Left ventricle myocardium superior (tissue), 1 donor: ENCODE data around the gene NOD2. TPM values are rescaled to one million over a fixed set of nuclear protein-coding genes. Genes with fewer than 3 reads are reported as not detected.

Source experiments
- ATAC-seq: fragments of 200-7000 bp; cut with Tn5 transposase; one replicate; pipeline ENCODE4 v1.9.1; 2020; ENCODE audit warnings: mild to moderate bottlenecking, moderate library complexity
- DNase-seq: peaks from one replicate; pipeline ENCODE4 v3.0.0-alpha.2; 2020
- intact Hi-C: fragments of 100-400 bp; cut with micrococcal nuclease; formaldehyde crosslinking; loops from one replicate; pipeline ENCODE4 v1.11.0; 2022
- total RNA-seq: library from RNA; stranded (reverse); fragmentation: NEBNext Ultra II Directional; extraction: Animal tissue kit (Norgen Biotek cat#: 25700); gene quantifications from one replicate; pipeline ENCODE4 v1.2.1, GENCODE V29; 2021
- donor health status: DM: no; HTN: yes; CAD: no; lungs with severe emphysema.

NOD2 gene
- total RNA-seq, 1 donor from 2014 or later = 0.45 TPM

- peak; percentile 47 for ATAC-seq
- no peak for DNase-seq
- intact Hi-C loops = no loop called here
Measured at GRCh38 chr16:50709061-50709684, 15.8 kb downstream of the NOD2 start.

- intact Hi-C loops = no loop called here
- DNase-seq (no peak), ATAC-seq (no peak)
Measured at GRCh38 chr16:50709980-50710379, 16.6 kb downstream of the NOD2 start.

GRCh38 chr16:50711040-50711439 lies 17.6 kb downstream of the NOD2 start:
- no peak for ATAC-seq
- intact Hi-C loops = no loop called here
- no peak for DNase-seq

- peak; percentile 91 for ATAC-seq
- intact Hi-C loops = no loop called here
- DNase-seq = peak; percentile 86
Measured at GRCh38 chr16:50711862-50712559, 18.6 kb downstream of the NOD2 start.

GRCh38 chr16:50712560-50712898 lies 19.1 kb downstream of the NOD2 start:
- intact Hi-C loops = no loop called here
- DNase-seq (no peak), ATAC-seq (no peak)

- intact Hi-C loops = no loop called here
- DNase-seq = no peak
- ATAC-seq = no peak
Measured at GRCh38 chr16:50712956-50713355, 19.6 kb downstream of the NOD2 start.

GRCh38 chr16:50717091-50717490 lies 23.7 kb downstream of the NOD2 start:
- no peak for DNase-seq
- ATAC-seq = no peak
- intact Hi-C loops = no loop called here

- DNase-seq (no peak), ATAC-seq (no peak)
- intact Hi-C loops = no loop called here
Measured at GRCh38 chr16:50717494-50717893, 24.1 kb downstream of the NOD2 start.

GRCh38 chr16:50718061-50718760 lies 24.8 kb downstream of the NOD2 start:
- intact Hi-C loops = no loop called here
- no peak for ATAC-seq
- DNase-seq = no peak

GRCh38 chr16:50718761-50719400 lies 25.5 kb downstream of the NOD2 start:
- ATAC-seq = no peak
- intact Hi-C loops = no loop called here

GRCh38 chr16:50719401-50720337 lies 26.3 kb downstream of the NOD2 start:
- intact Hi-C loops = no loop called here
- no peak for ATAC-seq
- DNase-seq = no peak

More at GRCh38 chr16:50718761-50719400, 25.5 kb downstream of the NOD2 start:
- DNase-seq = no peak

- no peak for ATAC-seq
- intact Hi-C loops = no loop called here
- no peak for DNase-seq
Measured at GRCh38 chr16:50721549-50722404, 28.4 kb downstream of the NOD2 start.

GRCh38 chr16:50722405-50722737 lies 29.0 kb downstream of the NOD2 start:
- ATAC-seq (no peak), DNase-seq (no peak)
- intact Hi-C loops = no loop called here

- DNase-seq = no peak
- intact Hi-C loops = no loop called here
- no peak for ATAC-seq
Measured at GRCh38 chr16:50722960-50723359, 29.6 kb downstream of the NOD2 start.

GRCh38 chr16:50724306-50724705 lies 30.9 kb downstream of the NOD2 start:
- DNase-seq = no peak
- intact Hi-C loops = no loop called here
- ATAC-seq = no peak

- intact Hi-C loops = no loop called here
- no peak for ATAC-seq
- no peak for DNase-seq
Measured at GRCh38 chr16:50731130-50731988, 38.0 kb downstream of the NOD2 start.
